NCI-H82 (cell line): Measurements from ENCODE around the gene DNAJC15.
A peak's percentile ranks its signal among the peaks of the same experiment; 100 is the strongest.
"Not testable (repeated sequence)": the region's sequence is repeated elsewhere in the genome, so short reads cannot be mapped to it uniquely, and the experiment has no call there.

Experiments
- DNase-seq: peaks from one replicate; lab custom pipeline; 2025; lab: John Stamatoyannopoulos, UW

Gene DNAJC15

DNA sequence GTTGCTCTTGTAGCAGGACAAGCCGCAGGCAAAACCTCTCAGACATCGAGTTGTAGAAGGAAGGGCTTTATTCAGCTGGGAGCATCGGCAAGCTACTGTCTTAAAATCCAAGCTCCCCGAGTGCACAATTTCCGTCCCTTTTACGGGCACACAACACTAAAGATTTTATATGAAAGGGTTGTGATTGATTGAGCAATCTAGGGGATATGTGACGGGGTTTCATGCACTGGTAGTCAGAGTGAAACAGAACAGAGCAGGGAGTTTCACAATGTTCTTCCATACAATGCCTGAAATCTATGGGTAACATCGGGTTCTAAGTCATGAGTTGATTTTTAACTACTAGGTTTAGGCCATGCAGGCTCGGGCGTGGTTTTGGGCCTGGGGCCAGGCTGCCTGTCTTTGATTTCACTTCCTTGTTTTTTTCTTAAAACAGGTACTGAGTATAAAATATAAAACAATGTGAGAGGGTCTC lies 22.0 kb downstream of the DNAJC15 start:
- DNase-seq, result not testable (repeated sequence)

DNA sequence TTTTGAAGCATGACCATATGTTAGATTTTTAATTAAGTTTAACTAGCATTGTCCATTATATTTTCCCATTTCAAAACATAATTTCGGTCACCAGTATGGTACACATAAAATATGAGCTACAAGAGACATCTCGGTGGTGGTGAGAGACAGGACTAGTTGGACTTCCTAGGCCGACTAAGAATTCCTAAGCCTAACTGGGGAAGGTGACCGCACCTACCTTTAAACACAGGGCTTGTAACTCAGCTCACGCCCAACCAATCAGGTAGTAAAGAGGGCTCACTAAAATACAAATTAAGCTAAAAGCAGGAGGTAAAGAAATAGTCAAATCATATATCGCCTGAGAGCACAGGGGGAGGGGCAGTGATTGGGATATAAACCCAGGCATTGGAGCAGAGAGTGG lies 22.9 kb downstream of the DNAJC15 start:
- DNase-seq, result no peak

DNA sequence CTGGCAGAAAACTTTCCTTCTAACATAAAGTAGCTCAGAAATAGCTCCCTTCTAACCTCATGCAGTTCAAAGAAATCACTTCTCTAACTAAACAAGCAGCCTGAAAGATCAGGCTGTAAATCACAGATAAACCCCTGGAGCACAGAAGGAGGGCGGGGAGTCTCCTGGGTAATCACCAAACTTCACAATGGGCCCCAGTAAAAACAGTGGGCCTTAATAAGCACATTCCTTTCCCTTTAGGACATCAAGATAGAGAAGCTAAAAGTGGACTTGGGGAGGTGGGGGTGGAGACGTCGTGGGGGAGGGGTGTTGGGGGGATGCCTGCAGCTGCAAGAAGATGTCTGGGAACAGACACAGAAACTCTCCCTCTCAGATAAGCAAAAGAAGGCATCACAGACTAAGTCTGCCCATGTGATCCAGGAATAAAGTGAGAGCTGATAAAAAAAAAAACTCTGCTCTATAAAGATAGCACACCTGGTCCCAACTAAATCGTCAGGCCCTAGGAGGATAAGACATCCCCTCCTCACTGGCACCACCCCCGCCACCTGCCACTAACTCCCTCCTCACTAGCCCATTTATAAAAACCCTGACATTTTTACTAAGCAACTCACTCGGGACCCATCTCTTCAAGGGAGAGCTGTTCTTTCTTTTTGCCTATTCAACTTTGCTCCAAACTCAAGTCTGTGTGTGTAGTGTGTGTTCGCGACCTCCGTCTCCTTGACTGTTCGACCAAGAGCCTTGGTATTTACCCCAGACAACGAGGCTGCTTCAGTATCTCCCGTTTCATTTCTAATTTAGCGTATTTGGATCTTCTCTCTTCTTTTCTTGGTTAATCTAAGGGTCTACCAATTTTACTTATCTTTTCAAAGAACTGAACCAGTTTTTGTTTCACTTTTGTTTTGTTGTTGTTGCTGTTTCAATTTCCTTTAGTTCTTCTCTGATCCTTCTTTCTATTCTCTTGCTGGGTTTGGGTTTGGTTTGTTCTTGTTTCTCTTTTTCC lies 31.7 kb downstream of the DNAJC15 start:
- DNase-seq, result peak; percentile 90

DNA sequence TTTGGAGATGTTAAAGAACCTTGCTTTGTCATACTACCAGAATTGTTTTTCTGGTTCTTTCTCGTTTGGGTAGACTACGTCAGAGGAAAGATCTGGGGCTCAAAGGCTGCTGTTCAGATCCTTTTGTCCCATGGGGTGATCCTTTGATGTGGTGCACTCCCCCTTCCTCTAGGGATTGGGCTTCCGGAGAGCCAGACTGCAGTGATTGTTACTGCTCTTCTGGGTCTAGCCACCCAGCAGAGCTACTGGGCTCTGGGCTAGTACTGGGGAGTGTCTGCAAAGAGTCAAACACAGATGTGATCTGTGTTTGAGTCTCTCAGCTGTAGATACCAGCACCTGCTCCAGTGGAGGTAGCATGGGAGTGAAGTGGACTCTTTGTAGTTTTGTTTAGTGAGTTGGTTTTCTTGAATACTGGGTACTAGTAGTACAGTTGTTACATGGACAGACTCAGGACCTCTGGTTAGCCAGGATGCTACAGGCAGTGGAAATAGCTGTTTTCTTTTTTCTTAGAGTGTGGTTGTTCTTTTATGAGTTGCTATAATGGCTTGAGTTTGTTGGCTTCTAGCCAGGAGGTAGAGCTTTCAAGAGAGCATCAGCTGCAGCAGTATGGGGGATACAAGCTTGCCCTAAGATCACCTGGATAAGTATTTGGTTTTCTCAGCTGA lies 34.4 kb downstream of the DNAJC15 start:
- peak; percentile 22 for DNase-seq

DNA sequence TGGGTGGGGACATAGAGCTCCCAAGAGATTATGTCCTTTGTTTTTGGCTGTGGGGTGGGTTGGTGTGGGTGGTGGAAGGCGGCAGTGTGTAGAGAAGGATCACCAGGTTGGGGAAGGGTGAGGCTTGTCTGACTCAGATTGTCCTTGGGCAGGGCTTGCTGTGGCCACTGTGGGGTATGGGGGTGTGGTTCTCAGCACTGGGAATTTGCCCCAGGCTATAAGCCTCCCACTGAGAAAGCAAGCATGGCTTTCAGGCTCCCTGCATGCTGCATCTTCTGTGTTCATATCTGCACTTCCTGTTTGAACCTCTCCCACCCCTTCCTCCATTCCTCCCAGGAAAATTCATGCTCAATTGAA lies 34.9 kb downstream of the DNAJC15 start:
- DNase-seq, result no peak

DNA sequence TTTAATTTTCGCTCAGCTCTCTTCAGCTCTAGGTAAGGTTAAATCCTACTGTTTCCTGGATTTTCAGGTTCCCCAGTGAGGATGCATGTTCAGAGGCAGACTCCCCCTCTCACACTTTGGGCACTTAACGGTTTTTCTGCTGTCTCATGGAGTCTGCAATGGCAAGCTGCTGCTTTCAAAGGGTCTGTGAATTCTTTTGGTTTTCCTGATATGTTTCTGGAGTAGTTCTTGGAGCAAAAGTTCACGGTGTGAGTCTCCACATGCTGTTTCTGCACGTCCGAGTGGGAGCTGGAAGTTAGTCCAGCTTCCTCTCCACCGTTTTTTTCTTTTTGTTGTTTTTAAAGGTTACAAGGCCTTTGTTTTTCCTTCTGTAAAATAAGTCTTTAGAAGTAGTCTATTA lies 35.4 kb downstream of the DNAJC15 start:
- DNase-seq, result no peak

DNA sequence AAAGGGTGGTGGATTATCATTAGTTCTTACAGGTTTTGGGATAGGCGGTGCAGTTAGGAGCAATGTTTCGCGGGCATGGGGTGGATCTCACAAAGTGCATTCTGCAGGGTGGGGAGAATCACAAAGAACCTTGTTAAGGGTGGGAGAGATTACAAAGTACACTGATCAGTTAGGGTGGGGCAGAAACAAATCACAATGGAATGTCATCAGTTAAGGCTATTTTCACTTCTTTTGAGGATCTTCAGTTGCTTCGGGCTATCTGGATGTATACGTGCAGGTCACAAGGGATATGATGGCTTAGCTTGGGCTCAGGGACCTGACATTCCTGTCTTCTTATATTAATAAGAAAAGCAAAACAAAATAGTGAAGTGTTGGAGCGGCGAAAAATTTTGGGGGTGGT lies 36.4 kb downstream of the DNAJC15 start:
- DNase-seq, result not testable (repeated sequence)

DNA sequence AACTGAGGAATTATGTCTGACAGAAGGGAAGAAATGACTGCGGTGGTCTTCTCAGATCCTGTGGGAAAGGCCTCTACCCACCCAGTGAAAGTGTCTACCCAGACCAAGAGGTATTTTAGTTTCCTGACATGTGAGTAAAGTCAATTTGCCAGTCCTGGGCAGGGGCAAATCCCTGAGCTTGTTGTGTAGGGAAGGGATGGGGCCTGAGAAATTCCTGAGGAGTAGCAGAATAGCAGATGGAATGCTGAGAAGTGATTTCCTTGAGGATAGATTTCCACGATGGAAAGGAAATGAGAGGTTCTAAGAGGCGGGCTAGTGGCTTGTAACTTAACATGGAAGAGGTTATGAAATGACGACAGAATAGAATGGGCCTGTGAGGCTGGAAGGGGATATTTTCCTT lies 37.4 kb downstream of the DNAJC15 start:
- not testable (repeated sequence) for DNase-seq

DNA sequence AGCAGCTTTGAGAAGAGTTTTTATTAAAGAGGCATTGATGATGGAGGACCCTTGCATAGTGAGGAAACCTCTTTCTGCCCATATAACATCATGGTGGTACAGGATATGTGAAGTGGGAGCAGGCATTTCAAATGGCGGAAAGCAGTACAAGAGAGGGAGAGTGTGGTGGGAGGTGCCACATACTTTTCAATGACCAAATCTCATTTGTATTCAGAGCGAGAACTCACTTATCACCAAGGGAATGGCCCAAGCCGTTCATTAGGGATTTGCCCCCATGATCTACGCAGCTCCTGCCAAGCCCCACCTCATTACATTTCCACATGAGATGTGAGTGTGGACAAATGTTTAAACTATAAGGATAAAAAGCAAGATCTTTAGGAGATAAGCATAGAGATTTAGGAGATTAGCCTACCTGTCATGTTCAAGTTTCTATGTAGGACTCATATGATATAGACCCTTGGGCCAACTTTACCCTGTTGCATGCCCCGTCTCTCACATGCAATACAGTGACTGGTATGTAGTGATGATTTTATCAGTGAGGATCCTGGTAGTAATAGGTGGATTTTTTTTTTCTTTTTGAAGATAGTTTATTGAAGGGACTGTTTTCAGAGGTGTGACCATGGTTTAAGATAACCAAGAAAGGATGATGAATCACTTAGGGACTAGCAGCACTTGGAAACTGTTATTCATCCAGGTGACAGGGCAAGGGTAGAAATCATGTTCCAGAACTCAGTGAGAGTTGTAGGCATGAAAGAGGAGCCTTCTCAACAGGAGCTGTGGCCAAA lies 38.3 kb downstream of the DNAJC15 start:
- no peak for DNase-seq

DNA sequence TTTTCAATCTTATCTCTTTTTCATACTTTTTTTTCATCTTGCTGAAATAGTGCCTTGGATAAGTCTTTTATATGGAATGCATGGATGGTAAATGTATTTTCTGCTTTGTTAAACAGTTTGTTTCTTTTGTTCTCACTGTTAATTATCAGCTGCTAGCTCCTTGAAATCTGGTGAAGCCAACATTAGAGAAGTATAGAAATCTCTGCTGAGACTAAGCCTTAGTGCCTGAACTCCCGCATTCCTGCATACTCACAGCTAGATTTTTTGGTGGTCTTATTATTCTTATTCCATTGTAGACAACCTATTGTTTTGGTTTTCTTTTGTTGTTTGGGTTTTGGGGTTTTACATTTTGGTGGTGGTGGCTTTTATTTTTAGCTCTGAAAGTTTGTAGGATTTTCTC lies 48.4 kb downstream of the DNAJC15 start:
- DNase-seq, result no peak

DNA sequence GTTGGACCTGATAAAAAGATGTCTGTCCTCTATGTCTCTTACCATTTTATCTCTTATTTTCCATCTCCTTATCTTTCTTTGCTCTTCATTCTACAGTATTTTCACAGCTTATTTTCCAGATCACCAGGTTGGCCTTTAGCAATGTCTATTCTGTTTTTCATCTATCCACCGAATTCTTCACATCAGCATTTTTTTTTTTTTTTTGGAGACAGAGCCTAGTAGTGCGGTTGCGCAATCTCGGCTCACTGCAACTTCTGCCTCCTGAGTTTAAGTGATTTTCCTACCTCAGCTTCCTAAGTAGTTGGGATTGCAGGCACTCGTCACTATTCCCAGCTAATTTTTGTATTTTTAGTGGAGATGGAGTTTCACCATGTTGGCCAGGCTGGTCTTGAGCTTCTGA lies 49.0 kb downstream of the DNAJC15 start:
- DNase-seq, result no peak

DNA sequence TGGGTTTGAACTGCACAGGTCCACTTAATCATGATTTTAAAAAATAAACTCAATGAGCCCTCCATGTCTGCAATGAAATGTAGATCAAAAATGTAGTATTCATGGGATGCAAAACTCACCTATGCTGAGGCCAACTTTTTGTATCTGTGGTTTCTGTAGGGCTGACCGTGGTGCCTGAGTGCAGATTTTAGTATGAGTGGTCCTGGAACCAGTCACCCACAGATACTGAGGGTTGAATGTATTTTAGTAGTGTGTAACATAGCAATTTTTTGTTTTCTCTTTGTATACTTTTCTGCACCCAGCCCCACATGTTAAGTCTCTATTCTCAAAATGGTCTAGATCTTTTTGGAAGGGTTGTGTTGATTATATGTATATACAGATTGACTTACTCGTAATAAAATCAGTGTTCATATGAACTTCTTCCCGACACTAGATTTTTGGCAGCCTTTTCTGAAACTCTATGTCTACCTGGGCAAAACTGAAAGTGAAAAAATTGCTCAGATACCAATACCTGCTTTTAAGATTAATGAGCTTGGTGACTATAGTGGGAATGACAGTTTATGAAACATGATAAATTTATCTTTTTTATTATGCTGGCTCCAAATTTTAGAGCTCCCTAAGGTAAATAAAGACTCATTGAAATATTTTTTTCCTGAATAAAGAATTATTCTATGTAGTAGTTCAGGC lies 51.6 kb downstream of the DNAJC15 start:
- no peak for DNase-seq

DNA sequence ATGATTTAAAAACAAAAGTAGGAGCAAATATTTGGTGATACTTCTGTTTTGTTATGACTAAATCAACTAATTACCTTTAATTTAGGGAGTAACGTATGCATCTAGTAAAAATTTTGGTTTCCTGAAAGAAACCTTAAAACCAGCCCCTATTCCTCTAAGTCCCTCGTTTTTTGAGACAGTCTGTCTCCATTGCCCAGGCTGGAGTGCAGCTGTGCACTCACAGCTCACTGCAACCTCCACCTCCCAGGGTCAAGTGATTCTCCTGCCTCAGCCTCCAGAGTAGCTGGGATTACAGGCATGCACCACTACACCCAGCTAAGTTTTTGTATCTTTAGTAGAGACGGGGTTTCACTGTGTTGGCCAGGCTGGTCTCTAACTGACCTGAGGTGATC lies 52.1 kb downstream of the DNAJC15 start:
- not testable (repeated sequence) for DNase-seq

DNA sequence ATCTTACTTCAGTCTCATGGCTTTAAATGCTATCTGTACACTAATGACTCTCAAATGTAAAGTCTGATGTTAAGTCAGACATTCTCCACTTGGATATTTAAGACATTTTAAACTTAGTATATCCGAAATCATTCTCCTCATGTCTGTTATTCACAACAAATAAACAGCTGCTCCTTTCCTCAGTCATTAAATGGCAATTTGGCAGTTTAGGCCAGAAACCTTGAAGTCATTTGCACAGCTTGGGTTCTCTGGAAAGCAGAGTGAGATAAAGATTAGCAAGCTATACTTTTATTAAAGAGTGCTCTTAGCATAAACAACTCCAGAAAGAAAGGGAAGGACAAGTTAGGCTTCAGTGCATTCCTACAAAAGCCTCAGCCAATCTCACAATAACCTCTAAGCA lies 53.7 kb downstream of the DNAJC15 start:
- DNase-seq, result no peak

DNA sequence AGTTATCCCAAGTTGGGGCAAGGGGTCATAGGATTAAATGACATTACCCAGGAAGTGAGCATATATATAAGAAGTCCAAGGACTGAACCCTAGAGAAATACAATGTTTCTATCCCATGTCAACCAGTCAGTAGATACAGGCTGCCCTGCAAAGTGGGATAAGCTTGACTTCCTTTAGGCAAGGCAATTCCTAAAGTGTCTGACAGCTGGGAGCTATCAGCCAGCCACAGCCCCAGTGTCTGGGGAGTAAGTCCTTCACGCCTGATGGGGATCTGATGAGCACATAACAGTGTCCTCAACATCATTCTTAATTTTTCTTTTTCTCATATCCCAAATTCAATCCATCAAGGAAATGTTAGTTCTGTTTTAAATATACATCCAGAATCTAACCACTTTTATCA lies 54.1 kb downstream of the DNAJC15 start:
- DNase-seq, result peak; percentile 24

DNA sequence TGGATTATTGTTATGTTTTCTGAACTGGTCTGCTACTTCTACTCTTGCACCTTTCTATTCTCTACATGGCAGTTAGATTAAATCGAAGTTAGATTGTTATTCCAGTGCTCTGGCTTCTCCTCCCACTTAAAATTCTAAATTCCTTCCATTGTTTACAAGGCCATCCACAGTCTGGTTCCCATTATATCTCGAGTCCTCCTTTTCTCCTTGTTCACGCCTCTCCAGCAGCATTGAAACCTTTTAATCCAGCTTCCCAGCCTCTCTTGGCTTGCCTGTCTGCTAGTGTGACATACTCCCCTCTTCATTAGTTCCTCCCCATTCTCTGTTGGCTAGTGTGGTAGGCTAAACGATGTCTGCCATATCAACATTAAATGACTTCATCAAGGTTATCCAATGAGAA lies 54.5 kb downstream of the DNAJC15 start:
- DNase-seq, result no peak

DNA sequence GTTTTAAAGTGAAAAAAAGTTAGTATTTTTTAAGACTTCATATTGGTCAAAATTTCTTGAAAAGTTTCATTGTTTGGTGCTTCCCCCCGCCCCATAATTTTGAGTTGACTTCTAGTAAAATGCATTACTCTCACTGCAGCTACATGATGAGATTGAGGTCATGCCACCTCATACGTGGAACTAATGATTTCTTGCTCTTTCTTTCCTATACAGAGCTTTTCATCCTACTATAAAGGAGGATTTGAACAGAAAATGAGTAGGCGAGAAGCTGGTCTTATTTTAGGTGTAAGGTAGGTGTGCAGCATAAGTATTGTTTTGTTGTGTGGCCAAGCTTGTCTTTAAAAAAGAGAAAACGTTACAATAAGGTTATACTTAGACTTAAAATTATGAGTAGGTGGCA lies 55.0 kb downstream of the DNAJC15 start:
- DNase-seq, result no peak

DNA sequence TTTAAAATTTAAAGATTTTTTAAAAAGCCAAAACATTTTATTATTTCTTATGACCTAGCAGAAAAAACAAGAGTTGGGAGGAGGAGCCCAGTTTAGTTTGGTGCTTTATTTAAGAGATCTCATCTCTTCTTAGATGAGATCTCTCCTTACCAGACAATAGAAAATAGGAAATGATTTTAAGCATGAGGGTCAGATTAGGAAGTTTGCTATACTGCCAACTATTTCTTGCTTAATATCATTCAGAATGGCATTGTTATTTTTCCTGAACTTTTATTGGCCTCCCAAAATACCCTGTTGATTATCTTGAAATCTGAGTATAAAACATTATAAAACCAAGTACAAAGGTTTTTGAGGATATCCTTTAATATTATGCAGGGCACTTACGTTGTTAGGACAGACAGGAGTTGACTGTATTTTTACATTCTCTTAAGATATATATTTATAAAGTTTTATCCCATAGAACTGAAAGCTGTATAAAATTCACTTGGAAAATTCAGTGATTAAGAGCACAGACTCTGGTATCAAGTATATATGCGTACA lies 56.1 kb downstream of the DNAJC15 start:
- no peak for DNase-seq

DNA sequence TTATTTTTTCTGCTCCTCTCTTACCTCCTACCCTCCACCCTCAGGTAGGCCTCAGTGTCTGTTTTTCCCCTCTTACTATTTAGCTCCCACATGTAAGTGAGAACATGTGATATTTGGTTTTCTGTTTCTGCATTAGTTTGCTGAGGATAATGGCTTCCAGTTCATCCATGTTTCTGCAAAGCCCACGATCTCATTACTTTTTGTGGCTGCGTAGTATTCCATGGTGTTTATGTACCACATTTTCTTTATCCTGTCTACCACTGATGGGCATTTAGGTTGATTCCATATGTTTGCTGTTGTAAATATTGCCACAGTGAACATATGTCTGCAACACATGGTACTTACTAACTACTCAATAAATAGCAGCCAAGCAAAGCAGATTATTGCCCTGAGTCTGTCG lies 56.8 kb downstream of the DNAJC15 start:
- peak; percentile 9 for DNase-seq

DNA sequence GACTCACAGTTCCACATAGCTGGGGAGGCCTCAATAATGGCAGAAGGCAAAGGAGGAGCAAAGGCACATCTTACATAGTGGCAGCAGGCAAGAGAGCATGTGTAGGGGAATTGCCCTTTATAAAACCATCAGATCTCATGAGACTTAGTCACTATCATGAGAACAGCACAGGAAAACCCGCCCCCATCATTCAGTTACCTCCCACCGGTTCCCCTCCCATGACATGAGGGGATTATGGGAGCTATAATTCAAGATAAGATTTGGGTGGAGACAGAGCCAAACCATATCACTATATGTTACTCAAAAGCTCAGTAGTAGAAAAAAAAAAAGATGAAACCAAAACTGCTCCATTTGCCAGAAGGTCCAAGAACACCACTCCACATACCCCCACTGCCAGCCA lies 58.5 kb downstream of the DNAJC15 start:
- DNase-seq, result peak; percentile 16

DNA sequence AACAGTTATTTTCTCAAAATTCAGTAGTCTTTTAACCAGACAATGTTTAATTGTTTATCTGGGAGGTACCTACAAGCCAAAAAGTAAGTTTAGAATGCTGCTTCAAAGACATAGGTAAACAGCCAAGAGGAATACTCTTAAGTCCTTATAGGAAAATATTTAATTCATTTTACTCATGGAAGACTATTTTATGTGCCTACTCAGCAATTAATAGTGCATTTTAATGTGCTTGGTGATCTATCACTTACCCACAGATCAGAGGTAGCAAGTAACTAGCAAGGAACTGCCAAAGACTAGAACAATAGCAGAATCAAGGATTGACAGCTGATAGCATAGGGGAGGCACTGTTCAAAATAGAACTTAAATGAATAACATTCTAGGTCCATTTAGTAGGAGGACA lies 60.4 kb downstream of the DNAJC15 start:
- DNase-seq, result no peak

DNA sequence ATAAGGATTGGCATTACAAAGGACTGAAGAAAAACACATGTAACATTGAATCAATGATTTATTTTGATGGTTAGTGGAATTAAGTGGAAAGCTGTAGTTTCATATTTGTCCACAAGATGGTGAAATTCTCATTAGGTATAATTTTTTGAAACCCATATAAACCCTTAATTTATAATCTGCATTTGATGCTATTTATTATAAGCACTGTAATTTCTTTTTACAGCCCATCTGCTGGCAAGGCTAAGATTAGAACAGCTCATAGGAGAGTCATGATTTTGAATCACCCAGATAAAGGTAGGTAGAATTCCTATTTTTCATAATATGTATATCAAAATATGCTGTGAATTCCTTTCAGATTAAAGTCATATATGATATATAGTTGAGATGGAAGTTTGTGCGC lies 62.2 kb downstream of the DNAJC15 start:
- DNase-seq, result peak; percentile 81
